Natural killer cell (primary cell): ENCODE results near the gene AGBL5. TPM values are rescaled to one million over a fixed set of nuclear protein-coding genes. Genes with fewer than 3 reads are reported as not detected.

Source experiments
- ATAC-seq, 3 donors: fragments of 150-1000 bp in 2 of 3; fragments of 200-7000 bp in 1 of 3; cut with Tn5 transposase; 1 replicate in 1 of 3; 2 replicates in 2 of 3; pipeline ENCODE4 v1.10.0; 2021; ENCODE audit warnings: mild to moderate bottlenecking in 2 of 3, moderate library complexity in 2 of 3
- DNase-seq, 2 donors: peaks; one replicate each; pipeline versions ENCODE4 v3.0.0 to v3.0.0-alpha.2; 2013 to 2021; ENCODE audit warnings: mixed read lengths in 1 of 2
- H3K27ac ChIP-seq: one replicate; pipeline ENCODE4 v1.5.1; 2013; ENCODE audit warnings: mild to moderate bottlenecking, low read length
- H3K27me3 ChIP-seq: one replicate; pipeline ENCODE4 v1.6.1; 2013; ENCODE audit warnings: low read length; ENCODE audit not compliant: control insufficient read depth, insufficient read depth
- H3K36me3 ChIP-seq: one replicate; pipeline ENCODE4 v1.6.1; 2013; ENCODE audit warnings: low read length; ENCODE audit not compliant: control insufficient read depth, insufficient read depth
- H3K4me1 ChIP-seq: one replicate; pipeline ENCODE4 v1.6.1; 2013; ENCODE audit warnings: low read length; ENCODE audit not compliant: control insufficient read depth, insufficient read depth
- H3K4me3 ChIP-seq: one replicate; pipeline ENCODE4 v1.5.1; 2013; ENCODE audit warnings: low read length
- H3K9me3 ChIP-seq: one replicate; pipeline ENCODE4 v1.6.1; 2013; ENCODE audit warnings: low read length; ENCODE audit not compliant: control insufficient read depth, insufficient read depth
- H3K27ac Mint-ChIP-seq, 2 donors: one replicate each; pipeline ENCODE4 v1.8.0; 2022; ENCODE audit warnings: mild to moderate bottlenecking in 2 of 2, mixed read lengths in 2 of 2, moderate library complexity in 1 of 2
- H3K27me3 Mint-ChIP-seq, 2 donors: one replicate each; pipeline ENCODE4 v1.8.0; 2022; ENCODE audit warnings: low read depth in 2 of 2, mixed read lengths in 2 of 2
- H3K36me3 Mint-ChIP-seq: one replicate; pipeline ENCODE4 v1.8.0; 2022; ENCODE audit warnings: mixed read lengths
- H3K4me1 Mint-ChIP-seq, 2 donors: one replicate each; pipeline ENCODE4 v1.8.0; 2022; ENCODE audit warnings: mixed read lengths in 2 of 2
- H3K4me3 Mint-ChIP-seq: one replicate; pipeline ENCODE4 v1.8.0; 2022; ENCODE audit warnings: mild to moderate bottlenecking, moderate library complexity, mixed read lengths
- H3K9me3 Mint-ChIP-seq, 2 donors: one replicate each; pipeline ENCODE4 v1.8.0; 2022; ENCODE audit warnings: mixed read lengths in 2 of 2
- CTCF ChIP-seq: fragments of 200-600 bp; IDR thresholded peaks from one replicate; pipeline ENCODE4 v1.8.0; 2022; ENCODE audit warnings: antibody characterized with exemption
- WGBS: methylation state at CpG from one replicate; pipeline ENCODE4 v1.1.7; 2013; ENCODE audit warnings: missing lambda C conversion rate; ENCODE audit not compliant: insufficient coverage; 5-methylcytosine and 5-hydroxymethylcytosine counted together
- intact Hi-C: fragments of 100-400 bp; cut with micrococcal nuclease; formaldehyde crosslinking; loops from one replicate; pipeline ENCODE4 v1.14.2; 2022
- total RNA-seq, 4 donors: library from RNA; stranded (reverse); fragments of 120-200 nt in 1 of 4; gene quantifications; one replicate each; pipeline versions ENCODE4 v1.2.3 to v1.2.4, GENCODE V29; 2013 to 2022

AGBL5 gene
- total RNA-seq, 3 donors from 2014 or later (not counting 1 experiment from before 2014, with no cell fraction given) = 10.0 to 12.0 (median 10.8) TPM

GRCh38 chr2:27003857-27004256, 47.6 kb upstream of the AGBL5 start:
- no peak for TF ChIP-seq CTCF
- no peak for DNase-seq
- Mint-ChIP-seq H3K4me1 (no peaks in the 10 kb centered on the region), H3K27me3 (peaks cover 9 to 11% of the 10 kb centered on the region in 2 donors), H3K9me3 (no peaks in the 10 kb centered on the region), H3K27ac (no peak overlapping the region), H3K4me3 (no peak overlapping the region), H3K36me3 (no peaks in the 10 kb centered on the region)
- H3K27ac ChIP-seq = no peak overlapping the region
- 80% methylated on average over 8 of the region's 9 CpGs for WGBS
- H3K4me3 ChIP-seq = no peak overlapping the region
- ATAC-seq = no peak
- no peaks in the 10 kb centered on the region for H3K4me1 ChIP-seq
- intact Hi-C loops = no loop called here
- H3K36me3 ChIP-seq = no peaks in the 10 kb centered on the region
- no peaks in the 10 kb centered on the region for H3K9me3 ChIP-seq
- H3K27me3 ChIP-seq = no peaks in the 10 kb centered on the region

- Mint-ChIP-seq H3K27ac (no peak overlapping the region), H3K36me3 (no peaks in the 10 kb centered on the region), H3K27me3 (peaks cover 8 to 14% of the 10 kb centered on the region in 2 donors), H3K4me3 (no peak overlapping the region), H3K4me1 (no peaks in the 10 kb centered on the region), H3K9me3 (no peaks in the 10 kb centered on the region)
- 84% methylated on average over 6 of the region's 6 CpGs for WGBS
- intact Hi-C loops = no loop called here
- Histone ChIP-seq H3K27me3 (no peaks in the 10 kb centered on the region), H3K36me3 (no peaks in the 10 kb centered on the region), H3K9me3 (no peaks in the 10 kb centered on the region), H3K4me3 (no peak overlapping the region), H3K4me1 (no peaks in the 10 kb centered on the region), H3K27ac (no peak overlapping the region)
- no peak for ATAC-seq
- no peak for TF ChIP-seq CTCF
- DNase-seq = no peak
Measured at GRCh38 chr2:27006602-27007415, 44.7 kb upstream of the AGBL5 start.

- TF ChIP-seq CTCF = no peak
- Mint-ChIP-seq H3K4me3 (no peak overlapping the region), H3K36me3 (no peaks in the 10 kb centered on the region), H3K4me1 (no peaks in the 10 kb centered on the region), H3K27me3 (peaks cover 7 to 17% of the 10 kb centered on the region in 2 donors), H3K27ac (no peak overlapping the region), H3K9me3 (no peaks in the 10 kb centered on the region)
- Histone ChIP-seq H3K36me3 (no peaks in the 10 kb centered on the region), H3K4me1 (no peaks in the 10 kb centered on the region), H3K27me3 (no peaks in the 10 kb centered on the region), H3K27ac (no peak overlapping the region), H3K9me3 (no peaks in the 10 kb centered on the region), H3K4me3 (no peak overlapping the region)
- intact Hi-C loops = no loop called here
- 97% methylated on average over 7 of the region's 8 CpGs for WGBS
- no peak for ATAC-seq
- DNase-seq = no peak
Measured at GRCh38 chr2:27007416-27008374, 43.8 kb upstream of the AGBL5 start.
